HG02610 (cell line): ENCODE results near the gene MPG.

Experiments used
- ATAC-seq: cut with Tn5 transposase; IDR thresholded peaks from one replicate; pipeline ENCODE4 v1.9.1; 2021; ENCODE audit warnings: mild to moderate bottlenecking, moderate library complexity; ENCODE audit not compliant: unreplicated experiment

MPG gene

GRCh38 chr16:83060-83603 lies 5.1 kb downstream of the MPG start:
- no peak for ATAC-seq

- no peak for ATAC-seq
Measured at GRCh38 chr16:83781-84615, 6.0 kb downstream of the MPG start.

GRCh38 chr16:84718-85406 lies 6.8 kb downstream of the MPG start:
- no peak for ATAC-seq

DNA sequence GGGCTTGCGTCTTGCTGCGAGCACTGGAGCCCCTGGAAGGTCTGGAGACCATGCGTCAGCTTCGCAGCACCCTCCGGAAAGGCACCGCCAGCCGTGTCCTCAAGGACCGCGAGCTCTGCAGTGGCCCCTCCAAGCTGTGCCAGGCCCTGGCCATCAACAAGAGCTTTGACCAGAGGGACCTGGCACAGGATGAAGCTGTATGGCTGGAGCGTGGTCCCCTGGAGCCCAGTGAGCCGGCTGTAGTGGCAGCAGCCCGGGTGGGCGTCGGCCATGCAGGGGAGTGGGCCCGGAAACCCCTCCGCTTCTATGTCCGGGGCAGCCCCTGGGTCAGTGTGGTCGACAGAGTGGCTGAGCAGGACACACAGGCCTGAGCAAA lies 7.4 kb downstream of the MPG start:
- ATAC-seq, result no peak

DNA sequence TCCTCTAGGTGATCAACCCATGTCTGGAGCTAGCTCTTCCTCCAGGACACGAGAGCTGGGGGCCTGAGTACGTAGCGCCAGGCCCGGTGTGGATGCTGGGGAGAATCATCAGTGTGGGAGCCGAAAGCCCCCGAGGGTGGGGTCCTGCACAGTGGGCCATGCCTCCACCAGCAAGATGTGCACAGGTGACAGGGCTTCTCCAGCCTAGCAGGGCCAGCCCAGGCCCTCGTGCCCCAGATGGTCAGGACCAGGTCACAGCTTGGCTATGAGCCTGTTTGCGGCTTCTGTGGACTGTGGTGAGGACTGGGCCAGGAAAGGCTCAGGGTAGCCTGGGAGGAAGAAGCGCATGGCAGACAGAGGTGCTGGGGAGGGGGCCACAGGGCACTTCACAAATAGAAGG lies 7.8 kb downstream of the MPG start:
- no peak for ATAC-seq

DNA sequence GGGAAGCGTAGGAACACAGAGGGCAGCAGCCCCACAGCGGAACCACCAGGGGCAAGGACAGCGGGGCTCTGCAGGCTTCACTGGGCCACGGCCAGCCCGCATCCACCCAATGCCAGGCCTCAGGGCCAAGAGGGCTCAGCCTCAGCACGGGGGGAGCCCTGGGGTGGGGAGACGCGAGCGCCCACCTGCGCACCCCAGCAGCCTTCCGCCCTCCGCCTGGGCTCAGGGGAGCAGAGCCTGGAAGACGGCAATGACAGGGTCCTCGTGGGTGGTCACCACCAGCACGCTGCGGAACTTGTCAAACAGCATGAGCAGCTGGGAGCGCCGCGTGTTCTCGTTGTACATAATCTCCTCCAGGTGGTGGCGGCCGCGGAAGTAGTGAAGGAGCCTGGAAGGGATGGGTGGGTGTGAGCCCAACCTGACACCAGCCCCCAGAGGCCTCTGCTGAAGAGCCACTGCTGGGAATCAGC lies 8.5 kb downstream of the MPG start:
- no peak for ATAC-seq

GRCh38 chr16:88613-89012 lies 10.6 kb downstream of the MPG start:
- no peak for ATAC-seq

- no peak for ATAC-seq
Measured at GRCh38 chr16:89391-90302, 11.6 kb downstream of the MPG start.

GRCh38 chr16:91484-91883 lies 13.5 kb downstream of the MPG start:
- no peak for ATAC-seq

- no peak for ATAC-seq
Measured at GRCh38 chr16:92431-93339, 14.7 kb downstream of the MPG start.

GRCh38 chr16:94918-95265 lies 16.9 kb downstream of the MPG start:
- no peak for ATAC-seq

DNA sequence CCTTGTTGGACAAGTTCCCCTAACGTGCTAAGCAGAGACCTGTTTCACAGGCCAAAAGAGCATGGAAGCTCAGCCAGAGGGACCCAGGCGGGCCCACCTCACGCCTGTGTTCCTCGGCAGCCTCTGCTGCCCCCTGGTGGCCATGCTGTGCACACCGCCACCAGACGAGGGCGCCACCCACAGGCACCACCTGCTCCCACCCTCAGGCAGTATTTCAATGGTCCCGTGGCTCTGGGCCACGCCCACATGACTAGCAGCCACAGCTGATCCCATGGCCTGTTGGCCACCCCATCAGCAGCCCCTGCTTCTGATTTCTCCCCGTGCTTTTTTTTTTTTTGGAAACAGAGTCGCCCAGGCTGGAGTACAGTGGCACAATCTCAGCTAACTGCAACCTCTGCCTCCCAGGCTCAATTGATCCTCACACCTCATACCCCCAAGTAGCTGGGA lies 18.9 kb downstream of the MPG start:
- ATAC-seq, result peak; percentile 71

- ATAC-seq, result no peak
Measured at GRCh38 chr16:97822-98221, 19.8 kb downstream of the MPG start.

DNA sequence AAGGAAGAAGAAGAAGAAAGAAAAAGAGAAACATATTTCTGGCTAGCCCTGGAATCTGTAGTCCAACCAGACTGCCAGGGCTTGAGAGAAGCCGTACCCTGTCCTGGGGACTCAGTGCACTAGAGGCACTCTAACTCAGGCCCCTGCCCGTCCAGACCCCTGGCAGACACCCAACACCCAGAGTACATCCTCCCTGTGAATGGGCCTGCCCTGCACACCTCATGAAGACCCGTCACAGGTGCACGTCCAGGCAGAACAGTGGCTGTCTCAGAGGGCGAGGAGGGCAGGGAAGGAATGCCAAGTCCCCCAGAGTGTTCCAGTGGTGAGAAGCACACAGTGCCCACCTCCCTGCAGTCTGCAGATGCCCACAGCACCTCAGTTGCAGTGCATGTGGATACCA lies 23.0 kb downstream of the MPG start:
- no peak for ATAC-seq

DNA sequence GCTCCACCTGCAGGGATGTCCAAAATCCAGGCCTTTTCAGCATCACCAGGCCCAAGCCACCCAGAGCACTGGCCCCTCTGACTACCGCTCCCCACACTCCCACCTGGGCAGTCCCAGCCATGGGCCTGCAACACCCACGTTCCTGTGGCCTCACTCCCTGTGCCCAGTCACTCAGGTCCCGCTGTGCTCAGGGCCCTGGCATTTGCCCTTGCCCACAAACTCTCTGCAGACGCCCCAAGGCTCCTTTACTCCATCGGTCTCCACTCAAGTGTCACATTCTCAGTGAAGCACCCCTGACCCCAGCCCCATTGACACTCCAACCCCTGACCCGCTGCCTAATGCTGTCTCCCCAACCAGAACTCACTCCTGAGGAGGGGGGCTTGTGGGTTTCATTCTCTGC lies 23.6 kb downstream of the MPG start:
- no peak for ATAC-seq

DNA sequence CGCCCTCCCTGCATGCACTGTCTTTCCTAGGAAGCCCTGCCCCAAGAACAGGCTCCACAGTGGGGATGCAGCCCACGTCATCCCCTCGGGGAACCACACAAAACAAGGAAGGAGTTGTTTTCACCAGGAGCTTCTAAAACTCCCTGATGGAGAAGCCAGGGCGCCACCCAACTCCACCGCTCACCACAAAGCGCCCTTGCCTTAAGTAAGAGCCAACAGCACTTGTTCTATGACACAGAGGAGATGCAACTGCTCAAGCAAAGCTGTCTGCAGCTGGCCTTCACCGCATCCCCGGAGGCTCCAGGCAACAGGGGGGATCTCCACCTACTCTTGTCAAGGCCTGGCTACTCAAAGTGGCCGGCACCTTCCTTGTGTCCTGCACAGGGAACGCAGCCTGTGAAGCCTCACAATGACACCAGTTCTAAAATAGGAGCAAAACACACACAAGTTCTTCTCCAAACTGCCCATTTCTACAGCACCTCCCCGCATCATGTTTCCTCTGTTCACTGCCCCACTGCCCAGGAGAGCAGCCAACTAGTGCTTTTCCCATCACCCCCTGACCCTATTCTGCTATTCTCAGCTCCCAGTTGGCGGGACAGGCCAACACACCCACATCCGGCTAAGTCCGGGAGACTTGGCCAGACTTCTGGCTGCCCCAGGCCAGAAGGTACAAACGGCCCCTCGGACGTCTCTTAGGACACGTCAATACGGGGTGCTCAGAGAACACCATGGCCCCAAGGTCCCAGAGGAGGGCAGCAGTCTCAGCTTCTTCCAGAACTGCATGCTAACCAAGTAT lies 24.2 kb downstream of the MPG start:
- ATAC-seq, result no peak

DNA sequence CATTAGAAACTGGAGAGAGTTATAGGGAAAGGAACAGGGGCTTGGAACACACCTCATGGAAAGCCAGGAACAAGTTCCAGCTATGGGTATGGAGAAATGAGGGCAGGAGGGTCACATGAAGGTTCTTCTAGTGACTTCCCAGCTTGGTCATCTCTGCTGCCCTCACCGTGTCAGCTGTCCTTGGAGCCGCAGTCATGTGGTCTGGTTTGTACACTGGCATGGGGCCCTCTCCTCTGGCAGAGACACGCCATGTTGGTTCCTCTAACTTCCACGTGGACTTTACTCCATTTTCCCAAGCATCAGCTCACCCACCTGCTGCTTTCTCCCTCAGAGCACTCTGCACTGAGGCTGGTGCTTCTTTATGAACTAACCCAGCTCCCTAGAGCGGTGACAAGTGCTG lies 26.3 kb downstream of the MPG start:
- no peak for ATAC-seq

- no peak for ATAC-seq
Measured at GRCh38 chr16:104928-105327, 26.9 kb downstream of the MPG start.

GRCh38 chr16:105521-105920 lies 27.5 kb downstream of the MPG start:
- ATAC-seq, result no peak
